Common myeloid progenitor, CD34-positive (primary cell): ENCODE measurements around the gene OFD1.
A peak's percentile ranks its signal among the peaks of the same experiment; 100 is the strongest.

Source experiments
- CTCF ChIA-PET: fragments of 350-600 bp; sonication (Branson Sonifier 250); formaldehyde crosslinking; loops from one replicate; lab custom pipeline; 2021; ENCODE audit warnings: antibody characterized with exemption; lab: Charles Lee
- POLR2A ChIA-PET: fragments of 350-600 bp; sonication (Branson Sonifier 250); formaldehyde crosslinking; loops from one replicate; lab custom pipeline; 2021; ENCODE audit warnings: antibody characterized with exemption; lab: Charles Lee
- DNase-seq, 3 donors: peaks; one replicate each; pipeline versions ENCODE4 v3.0.0 to v3.0.0-alpha.2; 2013
- H3K27ac ChIP-seq, 2 experiments: 1 replicate in 1 of 2; 2 replicates in 1 of 2; pipeline ENCODE4 v1.7.0; 2013; ENCODE audit warnings: inconsistent platforms in 2 of 2, low read length in 2 of 2, mild to moderate bottlenecking in 2 of 2, low read depth in 1 of 2, moderate library complexity in 1 of 2; ENCODE audit not compliant: severe bottlenecking in 2 of 2, insufficient read depth in 1 of 2, poor library complexity in 1 of 2
- H3K27me3 ChIP-seq, 5 experiments: replicated peaks in 2 of 5; 1 replicate in 3 of 5; 2 replicates in 2 of 5; pipeline versions ENCODE4 v1.6.1 to v1.7.0; 2013; ENCODE audit warnings: low read length in 4 of 5, mild to moderate bottlenecking in 2 of 5, moderate library complexity in 2 of 5, inconsistent platforms in 1 of 5; ENCODE audit not compliant: insufficient read depth in 5 of 5, control insufficient read depth in 4 of 5
- H3K36me3 ChIP-seq, 4 experiments: 1 replicate in 2 of 4; 2 replicates in 2 of 4; pipeline versions ENCODE4 v1.6.1 to v1.7.0; 2013; ENCODE audit warnings: low read length in 3 of 4, control low read depth in 1 of 4, mild to moderate bottlenecking in 1 of 4; ENCODE audit not compliant: control insufficient read depth in 4 of 4, insufficient read depth in 4 of 4
- H3K4me1 ChIP-seq, 4 experiments: 1 replicate in 3 of 4; 2 replicates in 1 of 4; pipeline versions ENCODE4 v1.6.1 to v1.7.1; 2013; ENCODE audit warnings: low read length in 3 of 4, mild to moderate bottlenecking in 3 of 4, control low read depth in 1 of 4, inconsistent platforms in 1 of 4, moderate library complexity in 1 of 4; ENCODE audit not compliant: control insufficient read depth in 4 of 4, insufficient read depth in 4 of 4; ENCODE audit errors: control extremely low read depth in 1 of 4
- H3K4me3 ChIP-seq, 7 experiments: 1 replicate in 4 of 7; 2 replicates in 3 of 7; pipeline versions ENCODE4 v1.5.1 to v1.7.0; 2013; ENCODE audit warnings: mild to moderate bottlenecking in 7 of 7, low read length in 6 of 7, moderate library complexity in 6 of 7, inconsistent platforms in 2 of 7, low read depth in 2 of 7, control low read depth in 1 of 7; ENCODE audit not compliant: insufficient read depth in 4 of 7, control insufficient read depth in 1 of 7; ENCODE audit errors: extremely low read depth in 1 of 7
- H3K9me3 ChIP-seq, 5 experiments: 1 replicate in 4 of 5; 2 replicates in 1 of 5; pipeline versions ENCODE4 v1.6.1 to v1.7.1; 2013; ENCODE audit warnings: low read length in 4 of 5, mild to moderate bottlenecking in 2 of 5, inconsistent platforms in 1 of 5, low read depth in 1 of 5, moderate library complexity in 1 of 5; ENCODE audit not compliant: control insufficient read depth in 4 of 5, insufficient read depth in 2 of 5; ENCODE audit errors: control extremely low read depth in 1 of 5
- whole genome bisulfite sequencing: methylation state at CpG from one replicate; pipeline ENCODE4 v1.1.5; 2013; ENCODE audit not compliant: insufficient coverage; 5-methylcytosine and 5-hydroxymethylcytosine counted together

OFD1 gene

GRCh38 chrX:13748486-13748885, 13.9 kb downstream of the OFD1 start:
- H3K27me3 ChIP-seq: peaks cover 0 to 3% (median 0%) of the 10 kb centered on the region in 5 experiments
- POLR2A ChIA-PET: no interaction called here
- no peak overlapping the region for H3K4me3 ChIP-seq
- CTCF ChIA-PET: interaction anchor here (0.8 to 2.4 kb wide), 8 partner anchors 10 to 241 kb away, joined by 3 to 6 read pairs (median 6); partner anchors contain the start of genes OFD1 and TRAPPC2
- H3K9me3 ChIP-seq: no peaks in the 10 kb centered on the region
- H3K4me1 ChIP-seq: peaks cover 0 to 4% (median under 1%) of the 10 kb centered on the region in 4 experiments
- WGBS: 90% methylated on average over 2 of the region's 3 CpGs
- no peak overlapping the region for H3K27ac ChIP-seq
- H3K36me3 ChIP-seq: peaks cover 2 to 37% (median 15%) of the 10 kb centered on the region in 4 experiments
- no peak for DNase-seq

DNA sequence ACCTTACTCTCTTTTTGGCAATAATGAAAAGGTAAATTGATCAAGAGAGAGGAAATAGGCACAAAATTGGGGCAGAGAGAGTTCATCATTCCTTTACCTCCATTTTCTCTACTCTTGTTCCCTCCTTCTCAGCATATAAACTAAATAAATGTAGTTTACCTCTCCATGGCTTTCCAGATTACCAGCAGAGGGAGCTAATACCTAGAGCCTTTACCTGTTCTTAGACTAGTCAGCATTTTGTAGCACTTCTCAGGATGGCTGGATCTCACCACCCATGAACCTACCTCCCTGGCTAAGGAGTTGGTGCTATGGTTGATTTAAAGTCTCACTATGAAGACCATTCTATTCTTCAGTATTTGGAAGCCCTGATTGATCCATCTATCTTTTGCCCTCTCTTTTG, 15.7 kb downstream of the OFD1 start:
- Histone ChIP-seq H3K9me3 (no peaks in the 10 kb centered on the region), H3K4me1 (peaks cover 0 to 5% (median 2%) of the 10 kb centered on the region in 4 experiments), H3K27ac (no peak overlapping the region), H3K27me3 (no peaks in the 10 kb centered on the region), H3K36me3 (peaks cover 4 to 31% (median 14%) of the 10 kb centered on the region in 4 experiments), H3K4me3 (no peak overlapping the region)
- ChIA-PET CTCF (interaction anchor here (0.9 to 2.0 kb wide), 8 partner anchors 9 to 282 kb away, joined by 3 to 9 read pairs (median 4); no protein-coding TSS in a partner anchor), POLR2A (no interaction called here)
- peak; percentile 36 to 62 (median 61) for DNase-seq

DNA sequence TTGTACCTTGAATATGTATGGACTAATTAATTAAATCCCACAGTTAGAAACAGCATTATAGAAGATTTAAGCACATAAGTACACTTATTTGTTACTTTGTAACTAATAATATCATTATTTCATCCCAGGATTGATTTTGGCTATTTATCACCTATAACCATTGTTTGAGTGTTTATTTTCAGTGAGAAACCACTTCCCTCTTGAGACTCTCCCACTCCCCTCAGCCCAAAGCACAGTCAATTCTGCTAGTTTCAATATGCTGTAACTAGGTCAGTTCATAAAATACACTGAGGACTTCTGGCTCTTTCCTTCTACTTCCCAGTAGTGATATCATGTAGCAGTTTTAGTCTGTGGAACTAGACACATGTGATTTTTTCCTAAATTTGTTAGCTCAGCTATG, 16.3 kb downstream of the OFD1 start:
- Histone ChIP-seq H3K27ac (no peak overlapping the region), H3K4me3 (no peak overlapping the region), H3K9me3 (no peaks in the 10 kb centered on the region), H3K27me3 (no peaks in the 10 kb centered on the region), H3K4me1 (peaks cover 0 to 5% (median 4%) of the 10 kb centered on the region in 4 experiments), H3K36me3 (peaks cover 4 to 33% (median 12%) of the 10 kb centered on the region in 4 experiments)
- ChIA-PET POLR2A (no interaction called here), CTCF (interaction anchor here (0.6 to 2.0 kb wide), 9 partner anchors 8 to 285 kb away, joined by 3 to 7 read pairs (median 3); no protein-coding TSS in a partner anchor)
- DNase-seq: no peak

DNA sequence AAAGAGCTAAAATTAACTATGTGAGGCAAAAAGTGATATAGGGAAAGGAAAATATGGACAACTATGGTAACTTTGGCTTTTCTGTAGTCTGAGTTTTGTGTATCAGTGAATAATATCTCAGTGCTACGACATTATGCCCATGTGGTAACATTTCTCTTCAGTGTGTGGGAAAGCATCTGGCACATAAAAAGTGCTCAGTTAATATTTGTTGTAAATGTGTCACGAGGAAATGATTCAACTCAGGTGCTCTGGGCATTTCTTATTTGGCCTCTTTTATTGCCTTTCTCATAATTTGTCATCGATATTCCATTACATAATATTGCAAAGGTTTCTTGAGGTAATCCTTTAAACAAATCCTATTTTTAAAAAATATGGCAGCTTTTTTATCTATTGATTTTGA, 17.6 kb downstream of the OFD1 start:
- Histone ChIP-seq H3K36me3 (peaks cover 4 to 41% (median 12%) of the 10 kb centered on the region in 4 experiments), H3K9me3 (no peaks in the 10 kb centered on the region), H3K4me1 (peaks cover 0 to 5% (median 4%) of the 10 kb centered on the region in 4 experiments), H3K27ac (no peak overlapping the region), H3K4me3 (no peak overlapping the region), H3K27me3 (peaks cover 0 to 3% (median 0%) of the 10 kb centered on the region in 5 experiments)
- POLR2A ChIA-PET: no interaction called here
- CTCF ChIA-PET: interaction anchor here (1.1 to 2.5 kb wide), 4 partner anchors 9 to 280 kb away, joined by 3 to 8 read pairs (median 4); no protein-coding TSS in a partner anchor
- WGBS: 100% methylated on average over 1 of the region's 3 CpGs
- DNase-seq: no peak

- no peaks in the 10 kb centered on the region for H3K9me3 ChIP-seq
- H3K4me1 ChIP-seq: peaks cover 0 to 5% (median 4%) of the 10 kb centered on the region in 4 experiments
- CTCF ChIA-PET: interaction anchor here (1.1 to 2.5 kb wide), 3 partner anchors 8 to 280 kb away, joined by 4 to 8 read pairs (median 4); no protein-coding TSS in a partner anchor
- H3K27me3 ChIP-seq: peaks cover 0 to 3% (median 0%) of the 10 kb centered on the region in 5 experiments
- WGBS: 83% methylated on average over 2 of the region's 3 CpGs
- no peak overlapping the region for H3K4me3 ChIP-seq
- no peak overlapping the region for H3K27ac ChIP-seq
- peaks cover 5 to 38% (median 13%) of the 10 kb centered on the region in 4 experiments for H3K36me3 ChIP-seq
- no peak for DNase-seq
- POLR2A ChIA-PET: no interaction called here
Measured at GRCh38 chrX:13752646-13753045, 18.1 kb downstream of the OFD1 start.

DNA sequence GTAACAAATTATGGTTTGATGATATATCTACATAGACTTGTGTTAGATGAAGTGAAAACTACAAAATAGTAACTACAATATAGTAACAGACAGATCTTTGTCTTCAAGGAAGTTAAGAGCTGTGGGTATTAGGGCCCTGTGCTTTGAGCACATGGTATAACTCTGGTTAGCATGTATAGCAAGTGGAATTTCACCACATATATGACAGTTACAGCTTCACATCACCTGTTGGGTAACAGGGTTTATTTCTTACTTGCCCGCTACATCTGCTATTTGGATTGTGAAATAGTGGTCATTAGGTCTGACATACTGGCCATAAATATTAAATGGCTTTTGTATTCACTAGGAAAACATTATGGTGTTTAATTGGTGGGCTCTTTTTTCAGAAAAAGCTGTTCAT, 20.2 kb downstream of the OFD1 start:
- CTCF ChIA-PET: interaction anchor here (0.7 to 1.5 kb wide), 2 partner anchors 9 to 14 kb away, joined by 3 read pairs; no protein-coding TSS in a partner anchor

DNA sequence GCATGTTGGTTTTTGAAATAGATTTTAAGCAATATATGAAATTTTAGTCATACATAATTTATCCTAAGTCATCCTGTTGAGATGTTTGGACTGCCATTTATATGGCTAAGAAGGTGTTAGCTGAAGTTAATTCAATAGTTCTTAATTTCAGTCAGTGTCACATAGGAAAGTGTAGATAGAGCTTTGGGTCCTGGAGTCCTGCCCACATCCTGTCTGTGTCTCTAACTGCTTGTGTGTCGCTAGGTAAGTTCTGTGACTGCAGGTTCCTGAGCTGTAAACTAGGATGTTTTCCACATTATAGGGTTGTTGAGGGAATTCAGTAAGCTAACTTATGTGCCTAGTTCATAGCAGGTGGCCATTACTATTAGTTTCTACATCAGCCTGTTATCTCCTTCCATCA, 20.7 kb downstream of the OFD1 start:
- Histone ChIP-seq H3K27me3 (peaks cover 0 to 5% (median 0%) of the 10 kb centered on the region in 5 experiments), H3K27ac (no peak overlapping the region), H3K36me3 (peaks cover 9 to 49% (median 17%) of the 10 kb centered on the region in 4 experiments), H3K4me3 (no peak overlapping the region), H3K9me3 (no peaks in the 10 kb centered on the region), H3K4me1 (peaks cover 0 to 8% (median 5%) of the 10 kb centered on the region in 4 experiments)
- POLR2A ChIA-PET: no interaction called here
- DNase-seq: peak in 2 of 3 donors; percentile 25 to 37
- CTCF ChIA-PET: interaction anchor here (0.7 to 1.5 kb wide), 2 partner anchors 9 to 14 kb away, joined by 3 read pairs; no protein-coding TSS in a partner anchor
- no CpG with 5 or more reads among the region's 1 CpG for WGBS

More for the DNA sequence above, 20.2 kb downstream of the OFD1 start:
- H3K27me3 ChIP-seq: peaks cover 0 to 4% (median 0%) of the 10 kb centered on the region in 5 experiments
- H3K36me3 ChIP-seq: peaks cover 6 to 48% (median 15%) of the 10 kb centered on the region in 4 experiments
- POLR2A ChIA-PET: no interaction called here
- peaks cover 0 to 8% (median 5%) of the 10 kb centered on the region in 4 experiments for H3K4me1 ChIP-seq
- H3K9me3 ChIP-seq: no peaks in the 10 kb centered on the region
- WGBS: no CpG with 5 or more reads among the region's 1 CpG
- DNase-seq: no peak
- H3K27ac ChIP-seq: no peak overlapping the region
- no peak overlapping the region for H3K4me3 ChIP-seq
